Esophagus muscularis mucosa (tissue), 4 donors: ENCODE measurements around the gene HBEGF. TPM values are rescaled to one million over a fixed set of nuclear protein-coding genes. Genes with fewer than 3 reads are reported as not detected.
A peak's percentile ranks its signal among the peaks of the same experiment; 100 is the strongest.

Experiments used
- DNase-seq: peaks from one replicate; pipeline ENCODE4 v3.0.0-alpha.2; 2017; ENCODE audit errors: extremely low spot score
- H3K27ac ChIP-seq, 4 donors: fragments of 200-600 bp; sonication (generic); replicated peaks in 1 of 4; 1 replicate in 3 of 4; 2 replicates in 1 of 4; pipeline ENCODE4 v1.5.1; 2016 to 2019; ENCODE audit warnings: mild to moderate bottlenecking in 1 of 4
- H3K27me3 ChIP-seq, 4 donors: fragments of 200-600 bp; sonication (generic); one replicate each; pipeline versions ENCODE4 v1.5.1 to v1.6.0; 2016 to 2019
- H3K36me3 ChIP-seq, 4 donors: fragments of 200-600 bp; sonication (generic); one replicate each; pipeline ENCODE4 v1.5.1; 2016 to 2019
- H3K4me1 ChIP-seq, 4 donors: fragments of 200-600 bp; sonication (generic); one replicate each; pipeline ENCODE4 v1.5.1; 2016 to 2019
- H3K4me3 ChIP-seq, 4 donors: fragments of 200-600 bp; sonication (generic); 1 replicate in 2 of 4; 2 replicates in 2 of 4; pipeline ENCODE4 v1.5.1; 2016 to 2019; ENCODE audit warnings: mild to moderate bottlenecking in 4 of 4, moderate library complexity in 1 of 4
- H3K9me3 ChIP-seq, 4 donors: fragments of 200-600 bp; sonication (generic); 1 replicate in 3 of 4; 2 replicates in 1 of 4; pipeline ENCODE4 v1.5.1; 2016 to 2019
- EP300 ChIP-seq: sonication (generic); formaldehyde crosslinking; IDR thresholded peaks from one replicate; pipeline ENCODE4 v1.6.1; 2017; ENCODE audit warnings: antibody characterized with exemption
- POLR2A ChIP-seq: fragments of 450-650 bp; IDR thresholded peaks from one replicate; pipeline ENCODE4 v1.6.1; 2017; ENCODE audit warnings: antibody characterized with exemption, moderate library complexity, mild to moderate bottlenecking, low read depth
- POLR2AphosphoS5 ChIP-seq, 2 donors: sonication (generic); formaldehyde crosslinking; IDR thresholded peaks; one replicate each; pipeline ENCODE4 v1.6.1; 2017; ENCODE audit warnings: antibody characterized with exemption in 2 of 2
- WGBS: methylation state at CpG from one replicate; pipeline ENCODE4 v1.1.5; 2018; 5-methylcytosine and 5-hydroxymethylcytosine counted together
- intact Hi-C: fragments of 100-400 bp; cut with DNase I; formaldehyde crosslinking; loops from one replicate; pipeline ENCODE4 v1.15.1; 2023
- total RNA-seq, 4 donors: library from RNA; depleted of rRNA; stranded (reverse); fragments of >200 nt; gene quantifications; one replicate each; pipeline versions ENCODE4 v1.1.0 to v1.2.1, GENCODE V29; 2016
- TF ChIP-seq, protein P1 (sequence below), 3 experiments: fragments of 200-600 bp in 2 of 3; fragments of 450-650 bp in 1 of 3; sonication (generic) in 2 of 3; IDR thresholded peaks; one replicate each; pipeline ENCODE4 v1.5.1; 2017 to 2019; ENCODE audit warnings: antibody characterized with exemption in 3 of 3, mild to moderate bottlenecking in 2 of 3, moderate library complexity in 1 of 3

The HBEGF gene, protein sequence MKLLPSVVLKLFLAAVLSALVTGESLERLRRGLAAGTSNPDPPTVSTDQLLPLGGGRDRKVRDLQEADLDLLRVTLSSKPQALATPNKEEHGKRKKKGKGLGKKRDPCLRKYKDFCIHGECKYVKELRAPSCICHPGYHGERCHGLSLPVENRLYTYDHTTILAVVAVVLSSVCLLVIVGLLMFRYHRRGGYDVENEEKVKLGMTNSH
- total RNA-seq: 10 to 100 TPM in 1 of 4 donors, 1 to 10 TPM in 3; 6.6 to 20.0 (median 8.2) TPM

DNA sequence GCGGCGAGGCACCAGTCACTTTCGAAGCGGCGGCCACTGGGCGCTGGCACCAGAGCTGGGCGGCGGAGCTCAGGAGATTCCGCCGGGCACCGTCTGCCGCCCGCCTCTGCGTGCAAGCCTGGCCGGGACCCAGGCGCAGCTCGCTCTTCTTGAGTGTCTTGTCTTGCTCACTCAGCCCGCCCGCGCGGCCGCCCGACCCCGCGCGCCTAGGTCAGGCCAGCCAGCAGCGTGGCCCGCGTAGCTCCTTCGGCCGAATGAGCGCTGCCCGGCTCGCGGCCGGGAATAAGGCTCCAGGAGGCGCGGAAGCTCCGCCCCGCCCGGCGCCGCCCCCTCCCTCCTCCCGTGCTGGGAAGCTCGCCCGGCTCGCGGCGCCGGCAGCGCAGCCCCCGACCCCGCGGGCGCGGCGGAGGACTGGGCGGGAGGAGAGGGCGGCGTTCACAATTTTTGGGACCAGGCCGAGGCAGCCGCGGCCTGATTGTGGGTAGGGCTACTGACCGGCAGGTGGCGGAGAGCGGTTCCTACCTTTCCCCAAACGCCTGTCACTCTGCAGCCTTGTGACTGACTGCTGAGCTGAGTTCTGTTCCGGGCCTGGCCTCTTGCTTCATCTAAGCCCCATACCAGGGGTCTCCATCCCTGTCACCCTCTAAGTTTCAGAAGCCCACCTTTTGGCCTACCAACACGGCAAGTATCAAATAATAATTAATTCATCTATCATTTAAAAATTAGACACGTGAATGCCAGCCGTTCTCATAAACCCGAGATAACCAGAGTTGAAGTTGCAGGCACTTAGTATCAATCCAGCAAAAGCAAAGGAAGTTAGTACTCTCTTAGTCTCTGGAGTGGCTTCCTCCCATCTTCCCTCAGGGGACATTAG is at the start of gene HBEGF:
Gene HBEGF (minus strand): TSS at position 256 of the 874 bp plus-strand sequence. CDS start 275 bp downstream, outside the sequence.
- intact Hi-C loops: loop anchor here (5.0 kb wide), 1 partner anchor 44 kb away; the partner anchor contains the start of gene PFDN1
- DNase-seq: no peak
- Histone ChIP-seq H3K27ac (peak within 1 kb of the TSS; percentile 76 to 88 (median 86)), H3K36me3 (peaks cover 0 to 25% (median 8%) of the 10 kb centered on the region in 4 donors), H3K4me3 (peak within 1 kb of the TSS; percentile 65 to 87 (median 77)), H3K27me3 (no peaks in the 10 kb centered on the region), H3K9me3 (no peaks in the 10 kb centered on the region), H3K4me1 (peaks cover 52 to 65% (median 59%) of the 10 kb centered on the region in 4 donors)
- 3% methylated on average over 9 of the region's 72 CpGs for WGBS
- TF ChIP-seq POLR2A: peak; percentile 76
- TF ChIP-seq, protein P1, sequence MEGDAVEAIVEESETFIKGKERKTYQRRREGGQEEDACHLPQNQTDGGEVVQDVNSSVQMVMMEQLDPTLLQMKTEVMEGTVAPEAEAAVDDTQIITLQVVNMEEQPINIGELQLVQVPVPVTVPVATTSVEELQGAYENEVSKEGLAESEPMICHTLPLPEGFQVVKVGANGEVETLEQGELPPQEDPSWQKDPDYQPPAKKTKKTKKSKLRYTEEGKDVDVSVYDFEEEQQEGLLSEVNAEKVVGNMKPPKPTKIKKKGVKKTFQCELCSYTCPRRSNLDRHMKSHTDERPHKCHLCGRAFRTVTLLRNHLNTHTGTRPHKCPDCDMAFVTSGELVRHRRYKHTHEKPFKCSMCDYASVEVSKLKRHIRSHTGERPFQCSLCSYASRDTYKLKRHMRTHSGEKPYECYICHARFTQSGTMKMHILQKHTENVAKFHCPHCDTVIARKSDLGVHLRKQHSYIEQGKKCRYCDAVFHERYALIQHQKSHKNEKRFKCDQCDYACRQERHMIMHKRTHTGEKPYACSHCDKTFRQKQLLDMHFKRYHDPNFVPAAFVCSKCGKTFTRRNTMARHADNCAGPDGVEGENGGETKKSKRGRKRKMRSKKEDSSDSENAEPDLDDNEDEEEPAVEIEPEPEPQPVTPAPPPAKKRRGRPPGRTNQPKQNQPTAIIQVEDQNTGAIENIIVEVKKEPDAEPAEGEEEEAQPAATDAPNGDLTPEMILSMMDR (IDR thresholded peaks at IDR 0.05): peak; percentile 18 to 50 (median 37)
- peak; percentile 95 to 96 for TF ChIP-seq POLR2AphosphoS5 (IDR thresholded peaks at IDR 0.05)
- TF ChIP-seq EP300: no peak

- H3K36me3 ChIP-seq: no peaks in the 10 kb centered on the region
- 97% methylated on average over 2 of the region's 2 CpGs for WGBS
- TF ChIP-seq, protein P1 (IDR thresholded peaks at IDR 0.05): no peak
- TF ChIP-seq POLR2A (no peak), EP300 (no peak), POLR2AphosphoS5 (IDR thresholded peaks at IDR 0.05) (no peak)
- no peaks in the 10 kb centered on the region for H3K4me1 ChIP-seq
- H3K9me3 ChIP-seq: no peaks in the 10 kb centered on the region
- H3K27me3 ChIP-seq: no peaks in the 10 kb centered on the region
- DNase-seq: no peak
- no peak overlapping the region for H3K4me3 ChIP-seq
- intact Hi-C loops: no loop called here
- no peak overlapping the region for H3K27ac ChIP-seq
Observed at GRCh38 chr5:140393738-140394137, 47.3 kb upstream of the HBEGF start.

DNA sequence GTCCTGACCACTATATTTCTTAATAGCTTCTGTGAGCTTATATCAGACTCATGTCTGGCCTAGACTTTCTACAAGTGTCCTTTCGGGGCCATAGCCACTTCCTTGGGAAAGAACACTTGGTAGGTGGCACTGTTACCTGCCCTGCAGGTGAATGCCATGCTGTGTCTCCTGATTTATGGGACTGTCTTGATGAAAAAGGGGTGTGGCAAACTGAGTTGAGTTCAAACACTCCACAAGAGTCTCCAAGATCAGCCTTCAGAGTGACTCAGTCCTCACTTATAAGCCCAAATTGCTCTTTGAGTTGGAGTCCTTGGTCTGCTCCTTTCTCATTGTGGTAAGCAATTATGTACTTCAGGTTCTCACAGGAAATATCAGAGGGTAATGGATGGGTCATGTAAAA is 45.3 kb upstream of the HBEGF start:
- 100% methylated on average over 1 of the region's 1 CpG for WGBS
- TF ChIP-seq, protein P1 (IDR thresholded peaks at IDR 0.05): no peak
- TF ChIP-seq POLR2A (no peak), POLR2AphosphoS5 (IDR thresholded peaks at IDR 0.05) (no peak), EP300 (no peak)
- intact Hi-C loops: no loop called here

GRCh38 chr5:140391312-140391711 is 44.9 kb upstream of the HBEGF start:
- no peak for TF ChIP-seq POLR2AphosphoS5 (IDR thresholded peaks at IDR 0.05)
- TF ChIP-seq EP300: no peak
- TF ChIP-seq, protein P1 (IDR thresholded peaks at IDR 0.05): no peak
- TF ChIP-seq POLR2A: no peak
- H3K36me3 ChIP-seq: no peaks in the 10 kb centered on the region
- no peak overlapping the region for H3K4me3 ChIP-seq
- no peaks in the 10 kb centered on the region for H3K9me3 ChIP-seq
- H3K27ac ChIP-seq: no peak overlapping the region
- whole genome bisulfite sequencing: 89% methylated on average over 1 of the region's 1 CpG
- no peaks in the 10 kb centered on the region for H3K27me3 ChIP-seq
- DNase-seq: no peak
- H3K4me1 ChIP-seq: no peaks in the 10 kb centered on the region
- intact Hi-C loops: no loop called here

More for the DNA sequence above, 45.3 kb upstream of the HBEGF start:
- no peaks in the 10 kb centered on the region for H3K27me3 ChIP-seq
- no peaks in the 10 kb centered on the region for H3K4me1 ChIP-seq
- H3K27ac ChIP-seq: no peak overlapping the region
- H3K4me3 ChIP-seq: no peak overlapping the region
- DNase-seq: no peak
- no peaks in the 10 kb centered on the region for H3K36me3 ChIP-seq
- H3K9me3 ChIP-seq: no peaks in the 10 kb centered on the region
